Neutrophil (primary cell): ENCODE results near the gene CSAG2.

Experiments used
- H3K27ac ChIP-seq: fragments of 200-600 bp; sonication (generic); 2 replicates; pipeline ENCODE4 v1.5.1; 2016; ENCODE audit warnings: mild to moderate bottlenecking, moderate library complexity
- H3K27me3 ChIP-seq: fragments of 200-600 bp; sonication (generic); 2 replicates; pipeline ENCODE4 v1.6.0; 2016; ENCODE audit warnings: mild to moderate bottlenecking
- H3K36me3 ChIP-seq: fragments of 200-600 bp; sonication (generic); 2 replicates; pipeline ENCODE4 v1.5.1; 2017
- H3K4me1 ChIP-seq, 2 experiments: fragments of 200-600 bp in 1 of 2; sonication (generic) in 1 of 2; 1 replicate in 1 of 2; 2 replicates in 1 of 2; pipeline versions ENCODE4 v1.5.1 to v1.6.1; 2013 to 2016; ENCODE audit warnings: low read depth in 1 of 2, low read length in 1 of 2, mild to moderate bottlenecking in 1 of 2, moderate library complexity in 1 of 2; ENCODE audit not compliant: control insufficient read depth in 1 of 2, insufficient read depth in 1 of 2
- H3K4me3 ChIP-seq, 2 experiments: fragments of 200-600 bp in 1 of 2; sonication (generic) in 1 of 2; 1 replicate in 1 of 2; 2 replicates in 1 of 2; pipeline ENCODE4 v1.5.1; 2013 to 2016; ENCODE audit warnings: low read depth in 1 of 2, low read length in 1 of 2, mild to moderate bottlenecking in 1 of 2, moderate library complexity in 1 of 2
- H3K9me3 ChIP-seq: fragments of 200-600 bp; sonication (generic); 2 replicates; pipeline ENCODE4 v1.5.1; 2016
- CTCF ChIP-seq: fragments of 200-600 bp; sonication (generic); IDR thresholded peaks from 2 replicates; pipeline ENCODE4 v1.5.1; 2016; ENCODE audit warnings: antibody characterized with exemption

The CSAG2 gene

GRCh38 chrX:152674135-152674534 is 34.9 kb downstream of the CSAG2 start:
- no peaks in the 10 kb centered on the region for H3K4me1 ChIP-seq
- no peak for TF ChIP-seq CTCF
- H3K9me3 ChIP-seq, result no peaks in the 10 kb centered on the region
- no peaks in the 10 kb centered on the region for H3K36me3 ChIP-seq
- no peak overlapping the region for H3K4me3 ChIP-seq
- no peaks in the 10 kb centered on the region for H3K27me3 ChIP-seq
- no peak overlapping the region for H3K27ac ChIP-seq

DNA sequence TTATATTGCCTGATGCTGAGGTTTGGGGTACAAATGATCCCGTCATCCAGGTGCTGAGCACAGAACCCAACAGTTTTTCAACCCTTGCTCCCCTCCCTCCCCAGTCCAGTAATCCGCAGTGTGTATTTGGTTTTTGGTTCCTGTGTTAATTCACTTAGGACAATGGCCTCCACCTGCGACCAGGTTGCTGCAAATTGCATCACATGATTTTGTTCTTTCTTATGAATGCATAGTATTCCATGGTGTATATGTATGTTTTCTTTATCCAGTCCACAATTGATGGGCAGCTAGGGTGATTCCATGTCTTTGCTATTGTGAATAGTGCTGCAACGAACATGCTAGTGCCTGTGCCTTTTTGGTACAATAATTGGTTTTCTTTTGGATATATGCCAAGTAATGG is 46.0 kb downstream of the CSAG2 start:
- no peaks in the 10 kb centered on the region for H3K4me1 ChIP-seq
- TF ChIP-seq CTCF, result no peak
- H3K4me3 ChIP-seq, result no peak overlapping the region
- H3K27me3 ChIP-seq, result no peaks in the 10 kb centered on the region
- no peaks in the 10 kb centered on the region for H3K36me3 ChIP-seq
- H3K27ac ChIP-seq, result no peak overlapping the region
- no peaks in the 10 kb centered on the region for H3K9me3 ChIP-seq

- TF ChIP-seq CTCF, result no peak
- H3K27ac ChIP-seq, result no peak overlapping the region
- no peaks in the 10 kb centered on the region for H3K4me1 ChIP-seq
- H3K36me3 ChIP-seq, result no peaks in the 10 kb centered on the region
- H3K4me3 ChIP-seq, result no peak overlapping the region
- no peaks in the 10 kb centered on the region for H3K27me3 ChIP-seq
- no peaks in the 10 kb centered on the region for H3K9me3 ChIP-seq
Measured at GRCh38 chrX:152658302-152658701, 50.8 kb downstream of the CSAG2 start.
